ENCODE data around the gene NRARP.
"Not testable (repeated sequence)": the region's sequence is repeated elsewhere in the genome, so short reads cannot be mapped to it uniquely, and the experiment has no call there.

DNA sequence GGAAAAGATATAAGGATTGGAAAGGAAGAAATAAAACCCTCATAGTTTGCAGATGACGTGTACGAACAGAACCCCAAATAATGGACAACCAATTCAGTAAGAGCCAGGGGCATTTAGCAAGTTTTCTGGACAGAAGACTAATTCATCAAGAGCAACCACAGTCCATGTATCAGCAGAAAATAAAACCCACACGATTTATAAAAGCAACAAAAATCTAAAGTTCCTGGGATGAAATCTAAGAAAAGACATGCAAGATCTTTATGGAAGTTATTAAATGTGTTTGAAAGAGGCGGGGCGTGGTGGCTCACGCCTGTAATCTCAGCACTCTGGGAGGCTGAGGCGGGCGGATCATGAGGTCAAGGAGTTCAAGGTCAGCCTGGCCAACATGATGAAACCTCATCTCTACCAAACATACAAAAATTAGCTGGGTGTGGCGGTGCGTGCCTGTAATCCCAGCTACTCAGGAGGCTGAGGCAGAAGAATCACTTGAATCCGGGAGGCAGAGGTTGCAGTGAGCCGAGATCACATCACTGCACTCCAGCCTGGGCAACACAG is 37.9 kb upstream of the NRARP start:
- TF ChIP-seq EZH2 (IDR thresholded peaks at IDR 0.05; ENCODE audit: insufficient read depth, poor library complexity, severe bottlenecking); EZH2phosphoT487 (IDR thresholded peaks at IDR 0.05; ENCODE audit: insufficient read depth, low read depth): not testable (repeated sequence)

Measured in GM23248 (cell line).